HEK293T (cell line): Measurements from ENCODE around the gene APOBEC3C.

ENCODE experiments used
- CTCF ChIA-PET: fragments of 350-600 bp; formaldehyde crosslinking; extraction: SDS; loops from one replicate; lab custom pipeline; 2021; ENCODE audit warnings: antibody characterized with exemption, inconsistent platforms; lab: Yijun Ruan, JAX
- POLR2A ChIA-PET: fragments of 350-600 bp; formaldehyde crosslinking; extraction: SDS; loops from one replicate; lab custom pipeline; 2020; ENCODE audit warnings: antibody characterized with exemption, inconsistent platforms; lab: Yijun Ruan, JAX
- DNase-seq: peaks from one replicate; pipeline ENCODE4 v3.0.0; 2012; ENCODE audit warnings: mixed read lengths; ENCODE audit errors: extremely low spot score
- ARNT ChIP-seq: fragments of 450-650 bp; IDR thresholded peaks from 2 replicates; pipeline ENCODE4 v1.6.1; 2017; ENCODE audit warnings: mild to moderate bottlenecking
- BHLHE40 ChIP-seq: fragments of 450-650 bp; IDR thresholded peaks from 2 replicates; pipeline ENCODE4 v1.6.1; 2016; ENCODE audit warnings: mild to moderate bottlenecking, moderate library complexity, borderline replicate concordance
- CTBP1 ChIP-seq: fragments of 450-650 bp; IDR thresholded peaks from 2 replicates; pipeline ENCODE4 v1.6.1; 2016; ENCODE audit warnings: borderline replicate concordance
- ELF4 ChIP-seq: fragments of 450-650 bp; IDR thresholded peaks from 2 replicates; pipeline ENCODE4 v1.6.1; 2017; ENCODE audit warnings: antibody characterized with exemption
- FOXA1 ChIP-seq: fragments of 450-650 bp; IDR thresholded peaks from 2 replicates; pipeline ENCODE4 v1.6.1; 2016; ENCODE audit warnings: mild to moderate bottlenecking
- FOXK2 ChIP-seq: fragments of 450-650 bp; IDR thresholded peaks from 2 replicates; pipeline ENCODE4 v1.6.1; 2016; ENCODE audit warnings: mild to moderate bottlenecking
- FOXM1 ChIP-seq: fragments of 450-650 bp; IDR thresholded peaks from 2 replicates; pipeline ENCODE4 v1.6.1; 2017; ENCODE audit warnings: mild to moderate bottlenecking, borderline replicate concordance
- HDGF ChIP-seq: fragments of 450-650 bp; IDR thresholded peaks from 2 replicates; pipeline ENCODE4 v1.6.1; 2017; ENCODE audit warnings: antibody characterized with exemption, borderline replicate concordance
- L3MBTL2 ChIP-seq: fragments of 450-650 bp; conservative IDR thresholded peaks from 2 replicates; pipeline ENCODE4 v1.6.1; 2016; ENCODE audit warnings: mild to moderate bottlenecking
- LEF1 ChIP-seq: fragments of 450-650 bp; IDR thresholded peaks from 2 replicates; pipeline ENCODE4 v1.6.1; 2017; ENCODE audit warnings: mild to moderate bottlenecking, borderline replicate concordance
- NFRKB ChIP-seq: fragments of 450-650 bp; IDR thresholded peaks from 2 replicates; pipeline ENCODE4 v1.6.1; 2016; ENCODE audit warnings: mild to moderate bottlenecking, moderate library complexity
- SP1 ChIP-seq: fragments of 450-650 bp; IDR thresholded peaks from 2 replicates; pipeline ENCODE4 v1.6.1; 2017
- SUZ12 ChIP-seq: fragments of 450-650 bp; IDR thresholded peaks from 2 replicates; pipeline ENCODE4 v1.6.1; 2016; ENCODE audit warnings: mild to moderate bottlenecking
- TARDBP ChIP-seq: fragments of 450-650 bp; IDR thresholded peaks from 2 replicates; pipeline ENCODE4 v1.6.1; 2016
- ZNF384 ChIP-seq: fragments of 450-650 bp; IDR thresholded peaks from 2 replicates; pipeline ENCODE4 v1.6.1; 2016
- TF ChIP-seq, protein P1 (sequence below): fragments of 450-650 bp; IDR thresholded peaks from 2 replicates; pipeline ENCODE4 v1.6.1; 2016

Gene APOBEC3C

DNA sequence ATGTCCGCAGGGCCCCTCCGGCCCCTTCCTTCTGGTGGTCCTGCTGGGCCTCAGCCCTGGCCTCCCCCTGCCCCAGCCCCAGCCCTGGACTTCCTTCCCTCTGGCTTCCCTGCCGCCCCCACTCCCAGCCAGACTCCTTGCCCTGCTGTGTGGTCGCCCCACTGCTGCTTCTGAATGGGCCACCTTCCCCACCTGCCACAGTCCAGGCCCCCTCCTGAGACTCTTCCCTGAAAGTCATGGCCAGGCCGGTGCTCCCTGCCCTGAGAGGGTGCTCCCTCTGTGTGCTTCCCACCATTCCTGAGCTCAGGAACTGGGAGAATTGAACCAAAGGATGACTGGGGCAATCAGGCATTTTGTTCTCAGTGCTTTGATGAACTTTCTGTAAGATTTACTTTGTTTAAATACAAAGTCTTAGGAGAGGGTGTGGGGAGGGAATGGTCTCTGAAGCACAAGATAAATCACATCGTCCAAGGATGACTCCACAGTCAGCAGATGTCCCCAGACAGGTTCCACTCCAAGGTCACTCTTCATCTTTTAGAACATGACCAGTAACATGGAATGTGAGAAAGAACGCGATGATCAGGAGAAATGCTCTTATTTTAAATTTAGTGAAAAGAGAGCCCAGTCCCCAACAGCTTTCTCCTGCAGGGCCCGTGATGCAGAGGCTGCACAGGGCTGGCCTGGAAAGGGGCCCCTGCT is 7.6 kb downstream of the APOBEC3C start:
- no peak for DNase-seq
- ChIA-PET POLR2A (no interaction called here), CTCF (interaction anchor here (0.7 kb wide), 1 partner anchor 294 kb away, joined by 3 read pairs; no protein-coding TSS in a partner anchor)

DNA sequence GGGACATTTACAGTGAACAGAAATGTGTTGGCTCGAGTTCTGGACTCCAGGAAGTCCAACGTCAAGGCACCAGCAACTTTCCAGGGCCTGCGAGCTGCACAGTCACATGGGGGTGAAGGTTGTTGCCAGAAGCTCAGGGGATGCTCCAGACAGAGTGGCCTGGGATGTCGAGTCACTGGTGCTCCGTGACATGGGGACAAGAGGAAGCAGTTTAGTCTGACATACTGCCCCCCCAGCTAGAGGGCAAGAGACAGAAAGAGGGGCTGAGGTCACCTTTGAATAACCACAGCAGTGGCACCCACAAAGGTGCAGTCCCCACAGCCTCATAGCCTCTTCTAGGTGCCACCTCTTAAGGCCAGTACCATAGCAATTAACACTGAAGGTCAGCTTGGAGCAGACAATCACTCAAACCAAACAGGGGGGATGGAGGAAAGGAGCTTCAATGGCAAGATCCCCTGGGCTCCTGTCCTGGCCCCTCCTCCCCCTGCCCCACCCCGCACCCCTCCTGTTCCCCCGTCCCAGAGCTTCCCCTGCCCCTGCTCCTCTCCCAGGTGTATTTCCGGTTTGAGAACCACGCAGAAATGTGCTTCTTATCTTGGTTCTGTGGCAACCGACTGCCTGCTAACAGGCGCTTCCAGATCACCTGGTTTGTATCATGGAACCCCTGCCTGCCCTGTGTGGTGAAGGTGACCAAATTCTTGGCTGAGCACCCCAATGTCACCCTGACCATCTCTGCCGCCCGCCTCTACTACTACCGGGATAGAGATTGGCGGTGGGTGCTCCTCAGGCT is 10.7 kb downstream of the APOBEC3C start:
- POLR2A ChIA-PET: no interaction called here
- CTCF ChIA-PET: no interaction called here
- DNase-seq: no peak
- TF ChIP-seq BHLHE40 (no peak), SP1 (no peak), LEF1 (no peak)

More for the DNA sequence above, 7.6 kb downstream of the APOBEC3C start:
- TF ChIP-seq CTBP1 (no peak), FOXM1 (no peak), SP1 (no peak)

DNA sequence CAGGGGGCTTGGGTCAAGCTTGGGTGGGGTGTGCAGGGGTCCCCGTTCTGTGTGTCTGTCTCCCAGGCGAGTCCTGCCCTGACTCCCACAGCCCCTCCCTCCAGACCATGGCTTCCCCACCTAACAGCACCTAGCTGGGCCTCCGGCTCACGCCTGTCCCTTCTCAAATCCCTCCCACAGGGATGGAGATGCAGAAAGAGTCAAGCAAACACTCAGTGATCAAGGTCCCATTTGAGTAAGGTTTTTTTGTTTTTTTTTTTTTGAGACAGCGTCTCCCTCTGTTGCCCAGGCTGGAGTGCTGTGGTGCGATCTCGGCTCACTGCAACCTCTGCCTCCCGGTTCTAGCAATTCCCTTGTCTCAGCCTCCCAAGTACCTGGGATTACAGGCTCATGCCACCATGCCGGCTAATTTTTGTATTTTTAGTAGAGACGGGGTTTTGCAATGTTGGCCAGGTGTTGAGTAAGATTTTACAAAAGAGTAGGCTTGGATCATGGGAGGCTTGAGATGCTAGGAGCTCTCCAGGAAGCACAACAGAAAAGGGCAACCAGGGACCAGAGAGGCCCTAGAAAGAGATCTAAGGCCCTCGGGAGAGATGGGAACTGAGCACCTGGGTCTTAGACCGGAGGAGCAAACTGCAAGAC is 12.6 kb downstream of the APOBEC3C start:
- no peak for DNase-seq
- TF ChIP-seq FOXA1 (no peak), SUZ12 (no peak), BHLHE40 (no peak), CTBP1 (no peak), ARNT (no peak), FOXK2 (no peak), LEF1 (no peak), HDGF (no peak), TARDBP (no peak), SP1 (no peak), NFRKB (no peak), L3MBTL2 (no peak), FOXM1 (no peak), ELF4 (no peak), ZNF384 (no peak)
- TF ChIP-seq, protein P1, sequence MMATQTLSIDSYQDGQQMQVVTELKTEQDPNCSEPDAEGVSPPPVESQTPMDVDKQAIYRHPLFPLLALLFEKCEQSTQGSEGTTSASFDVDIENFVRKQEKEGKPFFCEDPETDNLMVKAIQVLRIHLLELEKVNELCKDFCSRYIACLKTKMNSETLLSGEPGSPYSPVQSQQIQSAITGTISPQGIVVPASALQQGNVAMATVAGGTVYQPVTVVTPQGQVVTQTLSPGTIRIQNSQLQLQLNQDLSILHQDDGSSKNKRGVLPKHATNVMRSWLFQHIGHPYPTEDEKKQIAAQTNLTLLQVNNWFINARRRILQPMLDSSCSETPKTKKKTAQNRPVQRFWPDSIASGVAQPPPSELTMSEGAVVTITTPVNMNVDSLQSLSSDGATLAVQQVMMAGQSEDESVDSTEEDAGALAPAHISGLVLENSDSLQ: no peak
- POLR2A ChIA-PET: no interaction called here
- CTCF ChIA-PET: no interaction called here

DNA sequence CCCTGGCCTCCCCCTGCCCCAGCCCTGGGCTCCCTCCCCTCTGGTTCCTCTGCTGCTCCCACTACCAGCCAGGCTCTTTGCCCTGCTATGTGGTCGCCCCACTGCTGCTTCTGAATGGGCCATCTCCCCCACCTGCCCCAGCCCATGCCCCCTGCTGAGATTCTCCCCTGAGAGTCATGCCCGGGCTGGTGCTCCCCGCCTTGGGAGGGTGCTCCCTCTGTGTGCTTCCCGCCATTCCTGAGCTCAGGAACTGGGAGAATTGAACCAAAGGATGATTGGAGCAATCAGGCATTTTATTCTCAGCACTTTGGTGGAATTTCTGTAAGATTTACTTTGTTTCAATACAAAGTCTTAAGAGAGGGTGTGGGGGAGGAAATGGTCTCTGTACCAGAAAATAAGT is 13.7 kb downstream of the APOBEC3C start:
- no peak for DNase-seq
- POLR2A ChIA-PET: no interaction called here
- no peak for TF ChIP-seq SUZ12

DNA sequence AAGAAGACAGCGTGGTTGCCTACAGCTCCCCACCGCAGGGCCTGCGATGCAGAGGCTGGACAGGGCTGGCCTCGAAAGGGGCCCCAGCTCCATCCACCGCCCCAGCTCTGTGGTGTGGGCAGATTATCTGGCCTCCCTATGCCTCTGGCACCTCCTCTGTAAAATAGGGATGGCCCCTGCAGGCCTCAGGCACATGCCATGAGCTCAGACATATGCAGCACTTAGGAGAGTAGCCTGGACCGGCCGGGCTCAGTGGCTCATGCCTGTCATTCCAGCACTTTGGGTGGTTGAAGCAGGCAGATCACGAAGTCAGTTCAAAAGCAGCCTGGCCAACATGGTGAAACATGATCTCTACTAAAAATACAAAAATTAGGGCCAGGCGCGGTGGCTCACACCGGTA is 14.2 kb downstream of the APOBEC3C start:
- no peak for TF ChIP-seq ARNT
- no peak for TF ChIP-seq FOXA1
- no peak for TF ChIP-seq HDGF
- no peak for TF ChIP-seq L3MBTL2
- no peak for TF ChIP-seq CTBP1
- no peak for TF ChIP-seq LEF1
- POLR2A ChIA-PET: interaction anchor here (1.1 kb wide), 1 partner anchor 60 kb away, joined by 3 read pairs; no protein-coding TSS in a partner anchor
- no peak for DNase-seq
- CTCF ChIA-PET: no interaction called here

More for the DNA sequence above, 13.7 kb downstream of the APOBEC3C start:
- CTCF ChIA-PET: no interaction called here

DNA sequence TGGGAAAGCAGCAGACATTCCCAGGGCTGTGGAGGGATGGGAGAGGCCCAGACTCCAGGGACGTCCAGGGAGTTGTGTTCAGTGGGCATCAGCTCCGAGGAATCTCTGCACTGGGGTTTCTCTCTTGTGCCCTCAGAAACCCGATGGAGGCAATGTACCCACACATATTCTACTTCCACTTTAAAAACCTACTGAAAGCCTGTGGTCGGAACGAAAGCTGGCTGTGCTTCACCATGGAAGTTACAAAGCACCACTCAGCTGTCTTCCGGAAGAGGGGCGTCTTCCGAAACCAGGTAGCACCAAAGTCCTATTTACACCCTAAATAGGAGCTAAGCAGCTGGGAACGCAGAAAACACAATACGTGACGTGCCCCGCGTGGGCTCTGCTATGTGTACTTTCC is 15.2 kb downstream of the APOBEC3C start:
- DNase-seq: no peak
- CTCF ChIA-PET: no interaction called here
- POLR2A ChIA-PET: interaction anchor here (1.1 kb wide), 1 partner anchor 59 kb away, joined by 3 read pairs; no protein-coding TSS in a partner anchor

More for the DNA sequence above, 15.2 kb downstream of the APOBEC3C start:
- TF ChIP-seq ZNF384 (no peak), SUZ12 (no peak), TARDBP (no peak), SP1 (no peak), LEF1 (no peak), FOXK2 (no peak), ELF4 (no peak), CTBP1 (no peak), FOXA1 (no peak), ARNT (no peak), BHLHE40 (no peak), HDGF (no peak), L3MBTL2 (no peak), NFRKB (no peak), FOXM1 (no peak)
- TF ChIP-seq, protein P1: no peak
